ENCODE results near the gene TOM1L2.
A peak's percentile ranks its signal among the peaks of the same experiment; 100 is the strongest.

The TOM1L2 gene

GRCh38 chr17:17835415-17836249 lies 136.6 kb downstream of the TOM1L2 start:
- Histone ChIP-seq H3K4me3 (ENCODE audit: low read depth in 1 of 2, low read length in 2 of 2) (peak overlapping the region; percentile 68 to 88), H3K27me3 (ENCODE audit: control insufficient read depth in 1 of 2, insufficient read depth in 2 of 2, low read length in 2 of 2) (no peaks in the 10 kb centered on the region), H3K4me1 (ENCODE audit: control insufficient read depth in 1 of 2, insufficient read depth in 2 of 2, low read length in 2 of 2) (peaks cover 52 to 64% of the 10 kb centered on the region in 2 donors)

GRCh38 chr17:17834974-17835373 lies 137.2 kb downstream of the TOM1L2 start:
- Histone ChIP-seq H3K27ac (ENCODE audit: low read depth, low read length) (no peak overlapping the region), H3K9me3 (ENCODE audit: control insufficient read depth in 1 of 2, low read length in 2 of 2) (no peaks in the 10 kb centered on the region), H3K27me3 (ENCODE audit: control insufficient read depth in 1 of 2, insufficient read depth in 2 of 2, low read length in 2 of 2) (no peaks in the 10 kb centered on the region), H3K9ac (ENCODE audit: low read depth in 1 of 2, low read length in 2 of 2) (peak overlapping the region; percentile 21 to 96), H3K4me3 (ENCODE audit: low read depth in 1 of 2, low read length in 2 of 2) (peak overlapping the region in 1 of 2 donors; percentile 68), H3K4me1 (ENCODE audit: control insufficient read depth in 1 of 2, insufficient read depth in 2 of 2, low read length in 2 of 2) (peaks cover 54 to 67% of the 10 kb centered on the region in 2 donors), H3K36me3 (ENCODE audit: control insufficient read depth in 1 of 2, insufficient read depth in 2 of 2, low read length in 2 of 2) (peaks cover 3 to 5% of the 10 kb centered on the region in 2 donors)

More at GRCh38 chr17:17835415-17836249, 136.6 kb downstream of the TOM1L2 start:
- no peaks in the 10 kb centered on the region for H3K9me3 ChIP-seq (ENCODE audit: control insufficient read depth in 1 of 2, low read length in 2 of 2)
- peaks cover 3 to 5% of the 10 kb centered on the region in 2 donors for H3K36me3 ChIP-seq (ENCODE audit: control insufficient read depth in 1 of 2, insufficient read depth in 2 of 2, low read length in 2 of 2)
- H3K9ac ChIP-seq (ENCODE audit: low read depth in 1 of 2, low read length in 2 of 2) = peak overlapping the region; percentile 21 to 96
- H3K27ac ChIP-seq (ENCODE audit: low read depth, low read length) = peak overlapping the region; percentile 99

GRCh38 chr17:17833658-17834357 lies 138.4 kb downstream of the TOM1L2 start:
- Histone ChIP-seq H3K9ac (ENCODE audit: low read depth in 1 of 2, low read length in 2 of 2) (no peak overlapping the region), H3K4me3 (ENCODE audit: low read depth in 1 of 2, low read length in 2 of 2) (no peak overlapping the region), H3K4me1 (ENCODE audit: control insufficient read depth in 1 of 2, insufficient read depth in 2 of 2, low read length in 2 of 2) (peaks cover 46 to 57% of the 10 kb centered on the region in 2 donors), H3K27ac (ENCODE audit: low read depth, low read length) (no peak overlapping the region), H3K36me3 (ENCODE audit: control insufficient read depth in 1 of 2, insufficient read depth in 2 of 2, low read length in 2 of 2) (peaks cover 3 to 5% of the 10 kb centered on the region in 2 donors), H3K9me3 (ENCODE audit: control insufficient read depth in 1 of 2, low read length in 2 of 2) (no peaks in the 10 kb centered on the region), H3K27me3 (ENCODE audit: control insufficient read depth in 1 of 2, insufficient read depth in 2 of 2, low read length in 2 of 2) (no peaks in the 10 kb centered on the region)

DNA sequence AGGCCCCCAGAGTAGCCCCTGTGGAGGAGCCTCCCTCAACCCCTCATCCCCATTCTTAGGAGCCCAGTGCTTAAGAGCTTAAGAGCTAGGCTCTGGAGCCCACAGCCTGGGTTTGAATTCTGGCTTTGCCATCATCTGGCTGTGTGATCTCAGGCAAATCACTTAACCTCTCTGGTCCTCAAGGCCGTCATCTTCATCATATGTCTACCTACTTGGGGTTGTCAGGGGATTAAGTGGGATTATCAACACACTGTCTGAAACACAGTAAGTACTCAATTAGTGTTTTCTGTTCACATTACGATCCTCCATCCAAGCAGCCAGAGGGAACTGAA lies 140.2 kb downstream of the TOM1L2 start:
- Histone ChIP-seq H3K27ac (ENCODE audit: low read depth, low read length) (no peak overlapping the region), H3K36me3 (ENCODE audit: control insufficient read depth in 1 of 2, insufficient read depth in 2 of 2, low read length in 2 of 2) (peaks cover 3 to 5% of the 10 kb centered on the region in 2 donors), H3K9me3 (ENCODE audit: control insufficient read depth in 1 of 2, low read length in 2 of 2) (no peaks in the 10 kb centered on the region), H3K27me3 (ENCODE audit: control insufficient read depth in 1 of 2, insufficient read depth in 2 of 2, low read length in 2 of 2) (no peaks in the 10 kb centered on the region), H3K4me1 (ENCODE audit: control insufficient read depth in 1 of 2, insufficient read depth in 2 of 2, low read length in 2 of 2) (peaks cover 41 to 43% of the 10 kb centered on the region in 2 donors), H3K4me3 (ENCODE audit: low read depth in 1 of 2, low read length in 2 of 2) (no peak overlapping the region), H3K9ac (ENCODE audit: low read depth in 1 of 2, low read length in 2 of 2) (no peak overlapping the region)

- no peak overlapping the region for H3K27ac ChIP-seq (ENCODE audit: low read depth, low read length)
- no peaks in the 10 kb centered on the region for H3K9me3 ChIP-seq (ENCODE audit: control insufficient read depth in 1 of 2, low read length in 2 of 2)
- no peak overlapping the region for H3K4me3 ChIP-seq (ENCODE audit: low read depth in 1 of 2, low read length in 2 of 2)
- no peak overlapping the region for H3K9ac ChIP-seq (ENCODE audit: low read depth in 1 of 2, low read length in 2 of 2)
- H3K36me3 ChIP-seq (ENCODE audit: control insufficient read depth in 1 of 2, insufficient read depth in 2 of 2, low read length in 2 of 2) = peaks cover 3 to 5% of the 10 kb centered on the region in 2 donors
- H3K27me3 ChIP-seq (ENCODE audit: control insufficient read depth in 1 of 2, insufficient read depth in 2 of 2, low read length in 2 of 2) = no peaks in the 10 kb centered on the region
- H3K4me1 ChIP-seq (ENCODE audit: control insufficient read depth in 1 of 2, insufficient read depth in 2 of 2, low read length in 2 of 2) = peaks cover 46 to 48% of the 10 kb centered on the region in 2 donors
Observed at GRCh38 chr17:17831208-17832031, 140.8 kb downstream of the TOM1L2 start.

DNA sequence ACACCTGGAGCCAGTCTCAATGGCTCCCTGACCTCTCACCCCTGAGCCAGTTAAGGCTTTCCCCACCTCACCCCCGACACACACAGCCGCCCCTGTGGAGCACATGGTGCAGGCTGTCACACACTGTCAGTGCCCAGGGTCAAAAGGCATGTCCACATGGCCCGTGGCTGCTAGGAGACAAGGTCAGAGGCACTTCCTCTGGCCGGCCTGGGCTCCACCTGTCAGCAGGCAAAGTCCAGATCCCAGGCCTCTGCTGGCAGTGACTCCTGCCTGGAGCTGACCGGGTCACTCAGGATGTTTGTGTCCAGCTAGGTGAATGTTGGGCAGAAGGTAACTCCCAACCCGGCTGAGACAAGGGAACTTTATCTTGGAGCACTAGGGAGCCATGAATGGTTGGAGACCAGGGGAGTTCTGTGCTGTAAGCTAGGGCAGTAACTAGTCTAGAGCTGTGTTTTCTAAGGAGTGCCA lies 141.4 kb downstream of the TOM1L2 start:
- Histone ChIP-seq H3K9ac (ENCODE audit: low read depth in 1 of 2, low read length in 2 of 2) (peak overlapping the region in 1 of 2 donors; percentile 27), H3K27ac (ENCODE audit: low read depth, low read length) (no peak overlapping the region), H3K36me3 (ENCODE audit: control insufficient read depth in 1 of 2, insufficient read depth in 2 of 2, low read length in 2 of 2) (peaks cover 3 to 5% of the 10 kb centered on the region in 2 donors), H3K4me3 (ENCODE audit: low read depth in 1 of 2, low read length in 2 of 2) (no peak overlapping the region), H3K4me1 (ENCODE audit: control insufficient read depth in 1 of 2, insufficient read depth in 2 of 2, low read length in 2 of 2) (peaks cover 46 to 52% of the 10 kb centered on the region in 2 donors), H3K27me3 (ENCODE audit: control insufficient read depth in 1 of 2, insufficient read depth in 2 of 2, low read length in 2 of 2) (no peaks in the 10 kb centered on the region), H3K9me3 (ENCODE audit: control insufficient read depth in 1 of 2, low read length in 2 of 2) (no peaks in the 10 kb centered on the region)

GRCh38 chr17:17830269-17830567 lies 142.0 kb downstream of the TOM1L2 start:
- Histone ChIP-seq H3K4me3 (ENCODE audit: low read depth in 1 of 2, low read length in 2 of 2) (no peak overlapping the region), H3K9ac (ENCODE audit: low read depth in 1 of 2, low read length in 2 of 2) (no peak overlapping the region), H3K9me3 (ENCODE audit: control insufficient read depth in 1 of 2, low read length in 2 of 2) (no peaks in the 10 kb centered on the region), H3K27ac (ENCODE audit: low read depth, low read length) (no peak overlapping the region), H3K4me1 (ENCODE audit: control insufficient read depth in 1 of 2, insufficient read depth in 2 of 2, low read length in 2 of 2) (peaks cover 43 to 49% of the 10 kb centered on the region in 2 donors), H3K27me3 (ENCODE audit: control insufficient read depth in 1 of 2, insufficient read depth in 2 of 2, low read length in 2 of 2) (no peaks in the 10 kb centered on the region), H3K36me3 (ENCODE audit: control insufficient read depth in 1 of 2, insufficient read depth in 2 of 2, low read length in 2 of 2) (peaks cover 3 to 5% of the 10 kb centered on the region in 2 donors)

DNA sequence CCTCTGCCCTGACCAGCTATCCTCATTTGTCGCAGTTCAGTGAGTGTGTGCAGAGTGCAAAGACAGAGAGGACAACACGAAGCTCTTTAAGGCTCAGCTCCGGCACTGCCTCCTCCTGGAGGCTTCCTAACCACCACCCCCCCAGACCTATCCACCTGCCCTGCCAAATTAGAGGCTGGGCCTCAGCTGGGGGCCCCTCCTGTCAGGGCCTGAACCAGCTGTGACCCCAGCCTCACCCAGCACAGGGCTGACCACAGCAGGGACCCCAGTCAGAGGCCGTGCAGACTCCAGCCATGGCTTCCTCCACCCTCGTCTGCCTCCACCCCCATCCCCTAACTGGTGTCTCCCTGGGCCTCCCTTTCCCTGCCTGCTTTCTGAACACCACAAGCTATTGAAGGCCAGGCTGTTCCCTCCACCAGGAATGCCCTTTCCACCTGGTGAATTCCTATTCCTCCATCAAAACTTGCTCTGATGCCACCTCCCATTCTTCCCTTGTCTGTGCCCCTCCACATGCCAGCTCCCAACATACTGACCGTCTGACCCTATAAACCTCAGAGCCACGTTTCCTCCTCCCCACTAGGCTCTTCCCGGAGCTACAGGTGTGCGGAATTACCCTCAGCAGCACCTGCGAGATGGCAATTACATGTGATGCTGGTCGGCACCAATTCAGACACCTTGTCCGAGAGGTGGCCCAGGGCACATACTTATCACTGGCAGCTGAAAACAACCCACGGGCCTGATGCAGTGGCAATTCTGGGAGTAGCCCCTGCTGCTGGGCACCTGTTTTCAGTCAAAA lies 144.2 kb downstream of the TOM1L2 start:
- no peak overlapping the region for H3K4me3 ChIP-seq (ENCODE audit: low read depth in 1 of 2, low read length in 2 of 2)
- no peaks in the 10 kb centered on the region for H3K9me3 ChIP-seq (ENCODE audit: control insufficient read depth in 1 of 2, low read length in 2 of 2)
- peaks cover 50 to 54% of the 10 kb centered on the region in 2 donors for H3K4me1 ChIP-seq (ENCODE audit: control insufficient read depth in 1 of 2, insufficient read depth in 2 of 2, low read length in 2 of 2)
- H3K27ac ChIP-seq (ENCODE audit: low read depth, low read length) = no peak overlapping the region
- H3K9ac ChIP-seq (ENCODE audit: low read depth in 1 of 2, low read length in 2 of 2) = no peak overlapping the region
- peaks cover 3 to 5% of the 10 kb centered on the region in 2 donors for H3K36me3 ChIP-seq (ENCODE audit: control insufficient read depth in 1 of 2, insufficient read depth in 2 of 2, low read length in 2 of 2)
- H3K27me3 ChIP-seq (ENCODE audit: control insufficient read depth in 1 of 2, insufficient read depth in 2 of 2, low read length in 2 of 2) = no peaks in the 10 kb centered on the region

GRCh38 chr17:17826942-17827785 lies 145.0 kb downstream of the TOM1L2 start:
- H3K4me3 ChIP-seq (ENCODE audit: low read depth in 1 of 2, low read length in 2 of 2) = no peak overlapping the region
- H3K27ac ChIP-seq (ENCODE audit: low read depth, low read length) = no peak overlapping the region
- peaks cover under 1 to 1% of the 10 kb centered on the region in 2 donors for H3K36me3 ChIP-seq (ENCODE audit: control insufficient read depth in 1 of 2, insufficient read depth in 2 of 2, low read length in 2 of 2)
- H3K9me3 ChIP-seq (ENCODE audit: control insufficient read depth in 1 of 2, low read length in 2 of 2) = no peaks in the 10 kb centered on the region
- H3K27me3 ChIP-seq (ENCODE audit: control insufficient read depth in 1 of 2, insufficient read depth in 2 of 2, low read length in 2 of 2) = no peaks in the 10 kb centered on the region
- H3K9ac ChIP-seq (ENCODE audit: low read depth in 1 of 2, low read length in 2 of 2) = no peak overlapping the region
- H3K4me1 ChIP-seq (ENCODE audit: control insufficient read depth in 1 of 2, insufficient read depth in 2 of 2, low read length in 2 of 2) = peaks cover 59 to 61% of the 10 kb centered on the region in 2 donors

All from duodenal mucosa (tissue), 2 donors.